ENCODE measurements around the gene LSAMP. TPM values are rescaled to one million over a fixed set of nuclear protein-coding genes. Genes with fewer than 3 reads are reported as not detected.

LSAMP gene
- total and polyA plus RNA-seq, 2 experiments from 2014 or later, result 2.0 to 2.9 TPM

GRCh38 chr3:116256843-116257485 is 188.3 kb downstream of the LSAMP start (continued):
- no peak for TF ChIP-seq ETS1 (IDR thresholded peaks at IDR 0.05)
- TF ChIP-seq ZNF462 (CRISPR knock-in tag; IDR thresholded peaks at IDR 0.05), result no peak
- no peak for TF ChIP-seq EZH2phosphoT487 (IDR thresholded peaks at IDR 0.05; ENCODE audit: unreplicated experiment)
- TF ChIP-seq CREB1 (CRISPR knock-in tag; IDR thresholded peaks at IDR 0.05; ENCODE audit: low read depth), result no peak
- TF ChIP-seq EZH2 (IDR thresholded peaks at IDR 0.05; ENCODE audit: low read depth, unreplicated experiment), result no peak

- no peak for ATAC-seq
- no peak overlapping the region for H3K4me3 ChIP-seq
- H2AFZ ChIP-seq, result no peak overlapping the region
- H3K27me3 ChIP-seq (ENCODE audit: insufficient read depth), result peaks cover 36% of the 10 kb centered on the region
- no peak for DNase-seq (ENCODE audit: low spot score)
- no peaks in the 10 kb centered on the region for H3F3A ChIP-seq (replicated peaks; ENCODE audit: low read depth)
- H4K20me1 ChIP-seq (replicated peaks; ENCODE audit: insufficient read depth), result no peaks in the 10 kb centered on the region
- H3K9me2 ChIP-seq (ENCODE audit: insufficient read depth), result no peaks in the 10 kb centered on the region
- H3K79me2 ChIP-seq (replicated peaks; ENCODE audit: insufficient read depth), result no peaks in the 10 kb centered on the region
- H3K4me2 ChIP-seq, result no peak overlapping the region
- Mint-ChIP-seq H3K27ac (no peak overlapping the region), H3K9me3 (no peaks in the 10 kb centered on the region), H3K27me3 (ENCODE audit: insufficient read depth, low read depth, poor library complexity) (peaks cover 19% of the 10 kb centered on the region), H3K4me3 (no peak overlapping the region), H3K4me1 (peaks cover 27% of the 10 kb centered on the region), H3K36me3 (ENCODE audit: low read depth) (no peaks in the 10 kb centered on the region)
- H3K4me1 ChIP-seq (ENCODE audit: insufficient read depth), result peaks cover 32% of the 10 kb centered on the region
- H3K36me3 ChIP-seq (ENCODE audit: insufficient read depth), result no peaks in the 10 kb centered on the region
- no peak overlapping the region for H3K27ac ChIP-seq (ENCODE audit: low read depth)
- TF ChIP-seq CREB1 (CRISPR knock-in tag; IDR thresholded peaks at IDR 0.05; ENCODE audit: low read depth) (no peak), REST (IDR thresholded peaks at IDR 0.05; ENCODE audit: unreplicated experiment) (no peak)
Observed at GRCh38 chr3:116254541-116254940, 190.7 kb downstream of the LSAMP start.
